ENCODE data around the gene IFITM2.
"Not testable (repeated sequence)": the region's sequence is repeated elsewhere in the genome, so short reads cannot be mapped to it uniquely, and the experiment has no call there.

The IFITM2 gene

GRCh38 chr11:308740-309665, 1.4 kb downstream of the IFITM2 start:
- not testable (repeated sequence) for DNase-seq (ENCODE audit: low spot score)

- DNase-seq (ENCODE audit: low spot score), result not testable (repeated sequence)
Measured at GRCh38 chr11:309979-310572, 2.5 kb downstream of the IFITM2 start.

GRCh38 chr11:311013-311748, 3.6 kb downstream of the IFITM2 start:
- DNase-seq (ENCODE audit: low spot score), result not testable (repeated sequence)

- DNase-seq (ENCODE audit: low spot score), result no peak
Measured at GRCh38 chr11:312092-312816, 4.6 kb downstream of the IFITM2 start.

DNA sequence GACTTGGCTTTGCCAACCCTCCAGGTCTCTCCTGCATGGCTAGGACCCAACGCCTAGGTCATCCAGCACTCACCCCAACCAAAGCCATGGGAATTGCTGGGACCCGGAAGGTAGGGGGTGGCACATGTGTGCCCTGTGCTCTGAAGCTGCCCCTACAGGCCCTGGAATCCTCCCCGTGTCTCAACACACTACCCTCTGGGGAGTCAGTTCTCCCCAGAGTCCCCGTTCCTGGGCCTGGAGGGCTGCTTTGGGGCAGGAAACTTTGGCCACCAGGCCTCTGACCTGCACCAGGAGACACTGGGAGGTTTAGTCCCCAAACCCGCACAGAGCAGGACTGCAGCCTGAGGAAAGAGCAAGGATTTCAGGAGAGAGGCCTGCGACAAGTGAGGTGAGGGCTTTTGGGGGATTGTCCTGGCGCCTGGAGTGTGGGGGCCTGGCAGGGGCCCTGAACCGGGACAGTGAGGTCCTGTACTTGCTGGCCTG, 5.7 kb downstream of the IFITM2 start:
- no peak for DNase-seq (ENCODE audit: low spot score)

DNA sequence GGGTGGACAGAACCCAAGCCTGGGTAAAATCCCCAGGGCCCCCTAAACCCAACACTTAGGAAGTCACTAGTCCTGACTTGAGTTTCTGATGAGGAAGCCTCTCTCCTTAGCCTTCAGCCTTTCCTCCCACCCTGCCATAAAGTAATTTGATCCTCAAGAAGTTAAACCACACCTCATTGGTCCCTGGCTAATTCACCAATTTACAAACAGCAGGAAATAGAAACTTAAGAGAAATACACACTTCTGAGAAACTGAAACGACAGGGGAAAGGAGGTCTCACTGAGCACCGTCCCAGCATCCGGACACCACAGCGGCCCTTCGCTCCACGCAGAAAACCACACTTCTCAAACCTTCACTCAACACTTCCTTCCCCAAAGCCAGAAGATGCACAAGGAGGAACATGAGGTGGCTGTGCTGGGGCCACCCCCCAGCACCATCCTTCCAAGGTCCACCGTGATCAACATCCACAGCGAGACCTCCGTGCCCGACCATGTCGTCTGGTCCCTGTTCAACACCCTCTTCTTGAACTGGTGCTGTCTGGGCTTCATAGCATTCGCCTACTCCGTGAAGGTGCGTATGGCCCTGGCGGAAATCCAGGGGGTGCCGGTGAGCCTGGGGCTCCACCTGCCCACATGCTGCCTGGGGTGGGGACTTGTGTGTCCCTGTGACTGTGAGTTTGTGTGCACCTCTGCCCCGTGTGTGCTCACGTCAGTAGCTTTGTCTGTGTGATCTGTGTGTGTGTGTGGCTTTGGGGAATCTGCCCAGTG, 6.4 kb downstream of the IFITM2 start, which contains the start of gene IFITM1:
TSS of gene IFITM1 (plus strand) at position 254 of the 767 bp plus-strand sequence. CDS start at position 385, 131 bp downstream.
- DNase-seq (ENCODE audit: low spot score), result no peak

- not testable (repeated sequence) for DNase-seq (ENCODE audit: low spot score)
Measured at GRCh38 chr11:314554-314875, 6.9 kb downstream of the IFITM2 start.

DNA sequence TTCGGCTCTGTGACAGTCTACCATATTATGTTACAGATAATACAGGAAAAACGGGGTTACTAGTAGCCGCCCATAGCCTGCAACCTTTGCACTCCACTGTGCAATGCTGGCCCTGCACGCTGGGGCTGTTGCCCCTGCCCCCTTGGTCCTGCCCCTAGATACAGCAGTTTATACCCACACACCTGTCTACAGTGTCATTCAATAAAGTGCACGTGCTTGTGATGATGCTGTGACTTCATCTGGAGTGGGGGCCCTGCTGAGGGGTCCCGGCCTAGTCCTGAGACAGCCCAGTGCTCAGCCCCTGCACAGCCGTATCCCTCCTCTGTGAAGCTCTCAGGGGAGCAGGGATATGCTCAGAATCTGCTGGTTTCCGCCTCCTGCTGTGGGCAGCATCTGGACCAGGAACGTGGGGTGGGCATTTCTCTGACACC, 7.5 kb downstream of the IFITM2 start:
- DNase-seq (ENCODE audit: low spot score), result no peak

DNA sequence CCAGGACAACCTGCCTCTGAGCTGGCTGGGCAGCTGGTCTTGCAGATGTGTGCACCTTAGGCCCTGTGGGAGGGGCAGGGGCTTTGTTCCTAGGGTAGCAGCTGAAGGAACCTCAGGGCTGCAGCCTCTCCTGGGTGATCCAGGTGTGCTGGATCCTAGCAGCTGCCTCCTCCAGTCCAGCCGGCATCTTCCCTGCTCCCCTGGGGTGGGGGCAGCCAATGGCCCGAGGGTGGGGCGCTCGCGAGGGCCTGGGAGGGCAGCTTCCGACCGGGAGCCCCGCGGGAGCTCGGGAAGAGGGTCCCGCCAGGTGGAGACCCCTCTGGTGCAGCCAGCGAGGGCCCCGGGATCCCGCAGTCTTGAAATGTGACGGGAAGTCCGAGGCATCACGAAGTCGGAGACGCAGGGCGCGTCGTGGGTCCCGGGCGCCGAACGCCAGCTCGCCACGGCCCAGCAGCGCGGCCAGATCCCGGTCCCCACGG, 7.9 kb downstream of the IFITM2 start:
- DNase-seq (ENCODE audit: low spot score), result no peak

GRCh38 chr11:316031-316701, 8.6 kb downstream of the IFITM2 start:
- no peak for DNase-seq (ENCODE audit: low spot score)

GRCh38 chr11:316891-317301, 9.3 kb downstream of the IFITM2 start:
- no peak for DNase-seq (ENCODE audit: low spot score)

DNA sequence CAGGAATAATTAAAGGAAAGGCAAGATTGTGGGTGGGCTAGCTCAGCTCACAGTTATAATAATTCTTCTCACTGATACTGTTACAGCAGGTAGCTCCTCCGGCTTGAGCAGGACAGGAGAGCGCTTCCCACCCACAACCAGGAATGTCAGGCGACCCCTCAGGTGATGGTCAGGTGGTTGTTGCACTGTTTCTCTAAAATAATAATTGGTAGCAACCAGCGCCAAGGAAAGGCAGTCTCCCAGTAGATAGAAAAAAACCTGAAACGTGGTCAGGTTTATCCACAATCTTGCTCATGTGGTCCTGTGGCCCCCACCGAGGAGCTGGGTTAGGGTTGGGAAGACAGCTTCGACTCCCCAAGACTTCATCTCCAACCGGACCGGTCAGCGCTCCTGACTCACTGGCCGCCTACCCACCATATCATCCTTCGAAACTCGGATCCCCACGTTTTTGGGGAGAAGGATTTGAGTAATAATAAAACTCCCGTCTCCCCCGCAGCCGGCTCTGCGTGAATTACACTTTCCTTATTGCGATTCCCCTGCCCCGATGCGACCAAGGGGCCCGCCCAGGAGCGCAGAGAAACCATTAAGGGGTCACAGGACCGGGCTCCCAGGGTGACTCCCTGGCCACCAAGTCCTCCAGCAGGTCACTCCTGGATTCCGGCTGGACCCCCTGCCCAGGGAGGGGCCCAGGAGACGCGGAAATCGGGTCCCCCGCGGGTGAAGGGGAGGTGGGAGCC, 10.2 kb downstream of the IFITM2 start:
- not testable (repeated sequence) for DNase-seq (ENCODE audit: low spot score)

DNA sequence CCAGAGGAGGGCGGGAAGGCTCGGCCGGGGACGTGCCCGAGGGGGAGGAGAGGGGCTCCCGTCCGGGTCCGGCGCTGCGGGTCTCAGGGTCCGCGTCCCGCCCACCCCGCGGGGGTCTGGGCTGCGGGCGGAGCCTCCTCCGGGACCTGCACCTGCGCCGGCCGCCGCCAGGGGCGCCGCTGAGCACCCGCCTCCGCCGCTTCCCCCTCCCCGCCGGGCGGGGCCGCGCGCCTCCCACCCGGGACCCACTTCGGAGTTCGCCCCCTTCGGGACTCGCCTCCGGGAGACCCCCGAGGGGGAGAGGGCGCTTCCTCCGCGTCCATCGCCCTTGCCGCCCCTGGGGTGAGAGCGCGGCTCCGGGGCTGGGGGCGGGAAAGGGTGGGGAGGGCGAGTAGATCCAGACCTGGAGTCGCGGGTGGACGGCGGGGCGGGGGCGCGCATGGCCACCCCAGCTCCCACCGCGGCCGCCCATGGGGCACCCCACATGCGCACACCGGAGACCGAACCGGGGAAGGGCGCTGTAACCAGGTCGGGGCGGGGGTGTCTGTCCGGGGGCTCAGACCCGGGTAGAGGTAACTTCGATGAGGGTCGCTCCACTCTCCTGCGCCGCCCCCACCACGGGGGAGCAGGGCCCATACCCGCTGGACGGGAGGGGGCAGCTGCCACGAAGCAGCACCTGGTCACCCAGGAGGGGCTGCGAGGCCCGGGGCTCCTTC, 10.9 kb downstream of the IFITM2 start:
- not testable (repeated sequence) for DNase-seq (ENCODE audit: low spot score)

DNA sequence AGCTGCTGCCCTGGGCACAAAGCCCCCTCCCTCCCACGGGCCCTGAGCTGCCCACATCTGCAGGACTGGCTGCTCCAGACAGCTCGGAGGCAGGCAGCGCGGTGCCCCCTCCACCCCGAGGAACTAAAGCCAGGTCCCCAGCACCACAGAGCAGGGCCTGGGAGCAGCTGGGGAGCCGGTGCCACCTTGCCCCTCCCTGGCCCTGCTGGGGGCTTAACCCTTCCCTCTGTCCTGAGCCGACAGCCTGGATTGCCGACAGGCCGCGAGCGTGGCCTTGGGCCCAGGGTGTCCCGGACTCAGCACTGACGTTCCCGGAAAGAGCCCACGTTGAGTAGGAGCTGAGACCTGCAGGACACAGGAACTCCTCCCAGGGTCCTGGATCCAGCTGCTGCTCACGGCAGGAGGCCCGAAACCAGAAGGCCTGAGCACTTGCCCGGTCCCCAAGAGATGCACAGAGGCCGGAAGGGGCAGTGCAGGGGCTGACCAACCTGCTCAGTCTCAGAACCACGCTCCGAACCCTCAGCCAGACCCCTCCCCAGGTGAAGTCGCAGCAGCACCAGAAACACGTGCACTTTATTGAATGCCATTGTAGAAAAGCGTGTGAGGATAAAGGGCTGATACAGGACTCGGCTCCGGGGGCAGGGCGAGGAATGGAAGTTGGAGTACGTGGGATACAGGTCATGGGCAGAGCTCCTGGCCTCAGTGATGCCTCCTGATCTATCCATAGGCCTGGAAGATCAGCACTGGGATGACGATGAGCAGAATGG, 11.7 kb downstream of the IFITM2 start:
- DNase-seq (ENCODE audit: low spot score), result not testable (repeated sequence)

DNA sequence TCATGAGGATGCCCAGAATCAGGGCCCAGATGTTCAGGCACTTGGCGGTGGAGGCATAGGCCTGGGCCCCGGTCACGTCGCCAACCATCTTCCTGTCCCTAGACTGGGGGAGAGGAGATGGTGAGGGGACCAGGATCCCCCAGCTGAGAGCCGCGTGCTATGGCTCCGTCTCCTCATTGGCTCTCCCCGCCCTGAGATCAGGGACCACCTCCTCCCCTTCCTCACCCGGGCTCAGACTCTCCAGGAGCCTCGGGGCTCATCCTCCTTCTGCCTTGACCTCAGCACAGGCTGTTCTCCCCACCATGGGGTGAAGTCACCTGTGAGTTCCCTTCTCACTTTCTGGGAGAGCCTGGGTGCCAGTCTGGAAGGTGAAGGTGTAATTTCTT, 12.3 kb downstream of the IFITM2 start:
- not testable (repeated sequence) for DNase-seq (ENCODE audit: low spot score)

DNA sequence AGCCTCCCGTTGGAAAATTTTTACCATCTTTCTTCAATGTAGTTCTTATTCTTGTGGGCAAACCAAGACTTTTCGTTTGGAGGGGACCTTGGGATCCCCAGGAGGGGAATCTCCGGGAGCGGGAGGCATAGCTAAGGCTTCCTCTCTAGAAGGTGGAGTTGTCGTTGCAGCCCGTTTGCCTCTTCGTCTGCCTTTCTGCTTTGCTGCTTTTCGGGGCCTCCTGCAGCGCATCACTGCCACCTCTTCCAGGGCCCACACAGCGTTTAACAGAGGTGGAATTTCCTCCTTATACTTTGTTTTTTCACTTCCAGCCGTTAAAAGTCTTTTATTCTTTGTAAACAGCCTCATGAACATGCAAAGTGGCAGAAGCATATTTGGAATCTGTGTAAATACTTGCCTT, 16.5 kb downstream of the IFITM2 start:
- no peak for DNase-seq (ENCODE audit: low spot score)

- DNase-seq (ENCODE audit: low spot score), result not testable (repeated sequence)
Measured at GRCh38 chr11:324593-325517, 17.2 kb downstream of the IFITM2 start.
